HG03575 (cell line): ENCODE results near the gene PDZD2.

Experiments
- ATAC-seq: cut with Tn5 transposase; IDR thresholded peaks from one replicate; pipeline ENCODE4 v1.9.1; 2021; ENCODE audit not compliant: unreplicated experiment, insufficient number of reproducible peaks, low FRiP score; ENCODE audit errors: extremely low read depth

The PDZD2 gene

DNA sequence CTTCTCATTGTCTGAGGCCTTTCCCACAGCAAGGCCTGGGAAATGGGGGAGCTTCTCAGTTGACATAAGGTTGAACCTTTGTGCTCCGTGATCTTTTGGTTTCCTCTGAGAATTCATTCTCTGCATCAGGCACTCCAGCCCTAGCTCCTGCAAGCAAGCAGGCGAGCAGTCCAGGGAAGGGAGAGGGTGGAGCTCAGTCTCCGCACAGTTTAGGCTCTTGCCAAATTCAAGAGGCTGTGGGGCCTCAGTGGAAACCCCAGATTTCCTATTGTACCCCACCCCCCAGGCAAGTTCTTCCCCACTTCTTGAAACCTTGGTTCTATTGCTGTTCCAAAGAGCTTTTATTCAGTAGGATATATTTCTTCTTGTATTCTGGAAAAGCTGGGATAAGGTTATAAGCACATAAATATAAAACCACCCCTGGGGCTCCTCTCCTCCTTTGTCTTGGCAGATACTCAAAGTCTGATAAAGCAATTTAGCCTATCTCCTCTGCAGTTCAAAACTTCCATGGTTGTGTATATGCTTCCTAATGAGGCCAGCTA, 147.2 kb downstream of the PDZD2 start:
- ATAC-seq = no peak

DNA sequence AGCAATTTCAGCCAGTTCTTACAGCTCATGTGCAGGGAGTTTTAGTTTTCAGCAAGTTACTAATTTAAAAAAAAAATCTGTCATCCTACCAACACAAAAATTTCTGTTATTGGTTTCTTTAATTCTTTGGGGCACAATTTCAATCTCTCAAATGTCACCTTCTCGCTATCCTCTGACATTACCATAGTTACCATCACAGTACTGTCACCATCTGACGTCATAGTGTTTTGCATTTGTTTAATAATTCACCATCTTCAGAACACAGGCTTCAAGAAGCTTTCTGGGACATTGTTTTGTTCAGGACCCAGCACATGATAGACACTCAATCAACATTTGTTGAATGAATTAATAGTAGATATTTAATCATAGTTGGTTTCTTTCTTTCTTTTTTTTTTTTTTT, 155.1 kb downstream of the PDZD2 start:
- no peak for ATAC-seq

DNA sequence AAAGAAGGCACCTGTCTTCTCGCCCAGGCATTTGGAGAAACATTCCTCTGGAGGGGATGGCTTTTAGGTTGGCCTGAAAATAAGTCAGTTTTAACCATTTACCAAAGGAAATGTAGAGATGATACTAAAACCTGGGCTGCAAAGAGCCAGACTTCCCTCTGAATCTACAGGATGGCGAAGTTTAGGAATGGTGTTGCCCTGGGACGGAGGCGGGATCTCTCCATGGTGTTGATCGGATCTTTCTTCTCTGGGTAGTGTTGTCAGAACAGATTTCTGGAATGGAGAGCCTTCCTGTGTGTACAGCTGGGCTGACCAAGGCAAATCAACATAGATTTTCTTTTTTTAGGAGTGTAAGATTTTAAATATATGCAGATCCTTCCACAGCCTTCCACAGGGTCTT, 159.2 kb downstream of the PDZD2 start:
- no peak for ATAC-seq

DNA sequence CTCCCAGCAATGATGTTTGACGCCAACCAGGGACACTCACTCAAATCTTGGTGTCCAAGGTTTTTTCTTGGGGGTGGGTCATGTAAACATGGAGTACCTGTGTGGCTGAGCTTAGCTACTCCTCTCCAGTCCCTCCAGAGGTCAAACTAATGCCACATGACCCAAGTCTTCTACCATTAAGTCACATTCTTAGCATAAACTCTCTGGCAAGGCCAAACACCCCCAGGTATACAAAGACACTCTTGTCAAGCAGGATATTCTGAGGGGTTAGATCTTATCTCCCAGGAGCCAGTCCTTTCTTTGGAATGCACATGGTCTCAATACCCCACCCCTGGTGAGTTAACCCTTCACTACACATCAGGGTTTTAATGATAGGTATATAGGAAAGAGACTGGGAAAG, 161.4 kb downstream of the PDZD2 start:
- ATAC-seq = no peak

DNA sequence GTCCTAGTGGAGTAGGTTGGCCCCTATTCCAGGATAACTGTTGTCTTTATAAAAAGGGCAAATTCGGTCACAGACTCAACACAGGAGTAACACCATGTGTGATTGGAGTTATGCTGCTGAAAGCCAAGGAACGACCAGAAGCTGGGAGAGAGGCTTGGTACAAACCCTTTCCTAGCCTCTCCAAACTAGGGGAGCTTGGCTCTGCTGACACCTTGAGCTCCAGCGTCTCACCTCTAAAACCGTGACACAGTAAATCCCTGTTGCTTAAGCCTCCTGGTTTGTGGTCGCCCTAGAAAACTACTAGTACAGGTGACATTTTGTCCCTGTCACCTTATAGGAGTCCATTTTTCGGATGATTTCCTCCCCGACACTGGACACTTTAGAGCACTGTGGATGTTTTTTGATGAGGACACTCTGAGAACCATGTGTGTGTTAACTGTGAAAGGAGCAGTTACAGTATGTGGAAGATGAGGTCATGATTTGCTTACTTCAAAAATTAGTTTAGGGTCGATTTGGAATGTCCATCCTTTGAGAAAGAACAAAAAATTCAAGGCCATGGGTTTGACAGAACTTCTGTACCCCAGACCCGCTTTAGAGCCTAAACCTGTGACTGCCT, 167.0 kb downstream of the PDZD2 start:
- no peak for ATAC-seq

DNA sequence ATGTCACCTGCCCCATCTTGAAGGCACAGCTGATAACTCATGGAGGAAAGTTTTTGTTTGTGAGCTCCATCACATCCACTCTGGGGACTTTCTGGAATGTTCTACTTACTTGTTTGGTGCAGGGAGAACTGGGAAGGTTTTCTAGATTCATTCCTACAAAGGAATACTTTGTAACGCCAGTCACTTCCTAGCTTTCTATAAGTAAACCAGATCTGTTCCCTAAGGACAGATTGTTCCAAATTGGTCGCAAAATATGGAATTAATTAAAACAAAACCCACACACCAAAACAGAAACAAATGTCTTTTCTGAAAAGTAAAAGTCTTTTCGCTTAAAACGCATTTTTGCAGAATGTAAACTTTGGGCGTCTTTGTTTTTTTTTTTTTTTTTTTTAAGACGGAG, 167.6 kb downstream of the PDZD2 start:
- no peak for ATAC-seq

DNA sequence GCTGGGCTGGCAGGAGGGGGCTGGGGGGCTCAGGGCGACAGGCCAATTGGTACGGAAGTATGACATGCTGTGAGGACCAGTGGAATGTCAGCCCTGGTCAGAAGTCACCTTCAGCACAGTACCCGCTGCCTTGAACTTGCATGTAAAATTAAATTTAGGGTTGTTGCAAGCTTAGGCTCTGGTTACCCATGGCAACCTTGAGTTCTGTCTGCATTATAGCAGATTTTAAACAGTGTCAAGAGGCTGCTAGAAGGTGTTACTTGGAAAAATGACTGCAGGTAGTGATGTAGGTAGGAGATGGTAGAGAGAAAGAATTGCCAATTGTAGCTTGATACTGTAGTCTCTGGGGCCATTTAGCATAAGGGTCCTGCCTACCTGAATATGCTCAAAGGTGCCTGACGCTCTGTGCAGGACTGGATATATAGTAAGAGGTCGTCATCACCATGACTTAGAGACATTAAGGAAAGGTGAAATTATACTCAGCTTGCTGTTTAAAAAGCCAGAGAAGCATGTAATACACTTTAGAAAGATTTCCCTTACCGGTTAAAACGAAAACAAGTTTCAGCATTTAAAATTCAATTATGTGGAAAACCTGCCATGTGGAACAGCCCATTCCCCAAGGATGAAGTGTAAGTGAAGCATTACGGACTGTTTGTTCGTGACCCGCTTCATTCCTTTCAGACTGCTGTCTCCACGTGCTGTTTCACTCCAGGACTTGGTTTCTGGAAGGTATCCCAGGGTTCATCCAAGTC, 169.0 kb downstream of the PDZD2 start:
- no peak for ATAC-seq

DNA sequence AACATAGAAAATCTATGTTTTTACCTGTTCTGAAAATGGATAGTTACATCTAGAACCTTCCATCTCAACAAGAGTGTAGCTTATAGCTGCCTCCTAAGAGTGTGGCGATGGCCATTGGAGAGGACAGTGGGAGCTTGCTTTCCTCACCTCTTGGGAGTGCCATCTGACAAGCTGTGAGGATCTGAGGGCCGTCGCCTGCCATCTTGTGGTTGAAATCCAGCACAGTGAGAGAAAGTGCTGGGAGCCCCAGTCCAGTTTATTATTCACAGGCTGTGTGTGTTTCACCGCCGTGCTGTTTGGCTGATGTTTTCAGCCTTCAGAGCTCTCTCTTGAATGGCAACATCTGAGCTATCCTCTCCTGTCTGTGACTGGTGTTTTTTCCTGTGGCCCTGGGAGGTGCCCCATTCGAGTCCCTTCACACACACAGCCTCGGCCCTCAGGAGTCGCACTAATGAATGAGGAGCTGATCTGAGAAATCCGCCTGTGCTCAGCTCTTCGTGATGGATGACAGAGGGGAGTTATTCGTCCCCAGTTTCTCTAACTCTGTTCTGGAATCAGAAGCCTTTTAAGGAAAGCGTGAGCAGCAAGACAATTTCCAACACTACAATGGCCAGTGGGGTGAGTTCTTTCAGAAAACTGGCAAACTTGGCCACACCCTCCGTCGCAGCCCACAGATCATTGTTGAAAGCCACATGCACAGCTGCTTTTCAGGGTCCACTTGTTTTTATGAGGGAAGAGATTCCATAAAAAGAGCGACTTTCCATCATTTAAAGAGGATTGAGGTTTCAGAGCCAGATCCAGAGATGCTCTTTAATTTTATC, 170.3 kb downstream of the PDZD2 start:
- no peak for ATAC-seq

DNA sequence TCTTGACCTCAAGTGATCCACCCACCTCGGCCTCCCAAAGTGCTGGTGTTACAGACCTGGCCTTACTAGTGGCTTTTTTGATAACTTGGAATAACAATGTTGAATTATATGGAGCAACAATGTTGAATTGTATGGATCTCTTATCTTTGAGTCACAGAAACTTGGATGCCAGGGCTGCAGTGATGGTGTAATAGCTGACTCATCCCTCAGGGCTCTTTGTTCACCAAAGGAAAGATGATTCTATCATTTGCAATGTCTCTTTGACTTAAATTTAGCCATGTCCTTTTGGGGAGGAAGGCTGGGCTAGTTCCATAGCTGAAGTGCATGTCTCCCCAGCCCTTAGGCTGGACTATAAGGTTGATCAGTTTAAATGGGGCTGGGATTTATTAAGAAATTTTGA, 172.3 kb downstream of the PDZD2 start:
- no peak for ATAC-seq

DNA sequence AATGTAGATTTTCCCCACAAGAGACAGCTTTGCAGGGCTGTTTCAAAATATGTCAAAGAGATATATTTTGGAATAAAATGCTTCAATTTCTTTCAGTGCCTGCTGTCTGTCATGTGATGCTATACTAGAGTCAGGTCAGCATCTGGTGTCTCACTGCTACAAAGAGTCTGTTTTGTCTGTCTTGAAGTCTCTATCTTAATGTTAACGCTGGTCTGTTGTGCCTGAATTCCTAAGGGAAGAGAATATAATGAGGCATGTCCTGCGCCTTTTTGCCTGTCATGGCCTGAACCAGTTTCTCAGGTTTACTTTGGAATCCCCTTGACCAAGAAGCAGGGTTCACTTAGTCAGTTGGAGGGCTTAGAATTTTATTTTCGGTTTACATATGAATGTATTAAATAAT, 176.4 kb downstream of the PDZD2 start:
- no peak for ATAC-seq

DNA sequence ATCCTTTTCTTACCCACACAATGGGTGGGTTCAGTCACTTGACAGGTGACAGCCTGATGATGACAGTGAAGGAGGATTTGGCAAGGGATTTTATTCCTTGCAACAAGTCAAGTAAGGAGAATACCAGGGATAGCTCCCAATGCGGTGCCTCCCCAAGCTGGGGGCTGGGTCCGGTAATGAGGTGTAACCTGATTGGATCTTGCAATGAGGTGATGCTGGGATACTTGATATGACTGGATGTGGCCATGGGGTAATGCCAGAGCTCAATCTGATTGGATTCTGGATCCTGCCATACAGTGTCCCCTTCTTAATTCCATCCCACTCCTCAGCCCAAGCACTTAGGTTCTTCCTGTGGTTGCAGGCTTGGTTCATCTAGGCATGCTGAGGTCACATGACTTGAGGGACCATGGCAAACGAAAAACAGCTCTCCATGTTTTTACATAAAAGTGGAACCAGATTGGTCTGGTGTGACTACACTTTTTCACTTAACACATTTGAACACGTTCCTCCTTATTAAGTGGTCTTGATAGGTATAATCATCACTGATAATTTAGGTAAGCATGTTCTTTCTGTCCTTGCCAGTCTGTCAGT, 181.1 kb downstream of the PDZD2 start:
- ATAC-seq = no peak

DNA sequence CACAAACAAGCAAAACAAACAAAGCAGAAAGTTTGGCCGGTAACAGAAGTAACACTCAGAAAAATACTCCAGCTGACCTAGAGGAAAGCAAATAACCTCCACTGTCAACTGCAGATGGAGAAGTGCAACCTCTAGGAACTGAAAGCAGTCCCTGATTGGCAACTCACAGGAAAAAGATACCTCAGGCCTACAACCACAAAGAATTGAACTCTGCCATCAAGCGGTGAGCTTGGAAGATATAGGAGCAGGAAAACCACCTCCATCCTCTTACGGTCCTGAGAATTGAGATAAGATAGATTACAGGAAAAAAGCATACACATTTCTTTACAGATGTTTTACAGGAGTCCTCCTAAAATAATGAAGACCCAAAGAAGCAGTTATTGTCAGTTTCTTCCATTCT, 184.5 kb downstream of the PDZD2 start:
- no peak for ATAC-seq

DNA sequence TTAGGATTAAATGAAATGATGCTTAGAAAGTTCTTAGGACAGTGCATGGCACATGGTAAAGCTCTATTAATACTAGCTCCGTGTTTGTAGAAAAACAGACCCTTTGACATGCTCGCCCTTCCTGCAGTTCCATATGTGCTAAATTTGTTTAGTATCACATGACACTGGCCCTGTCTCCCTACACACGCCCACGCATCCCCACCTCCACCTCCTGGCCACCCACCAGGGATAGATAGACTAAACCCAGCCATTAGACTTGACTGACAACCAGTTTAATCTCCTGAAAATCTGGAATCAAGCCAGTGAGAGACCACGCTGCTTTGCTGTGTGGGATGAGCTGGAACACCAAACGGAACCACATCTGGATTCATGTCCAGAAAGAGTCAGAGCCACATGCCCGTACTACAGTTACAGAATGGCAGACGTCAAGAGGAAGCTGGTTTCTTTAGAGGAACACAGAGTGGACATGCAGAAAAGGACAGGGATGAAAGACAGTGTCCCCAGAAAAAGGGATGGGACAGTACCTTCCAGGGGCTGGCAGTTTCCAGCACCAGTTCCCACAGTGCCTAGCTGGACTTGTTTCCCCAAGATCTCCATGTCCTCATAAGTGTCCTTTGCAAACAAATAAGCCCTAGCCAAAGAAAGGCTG, 186.1 kb downstream of the PDZD2 start:
- no peak for ATAC-seq

DNA sequence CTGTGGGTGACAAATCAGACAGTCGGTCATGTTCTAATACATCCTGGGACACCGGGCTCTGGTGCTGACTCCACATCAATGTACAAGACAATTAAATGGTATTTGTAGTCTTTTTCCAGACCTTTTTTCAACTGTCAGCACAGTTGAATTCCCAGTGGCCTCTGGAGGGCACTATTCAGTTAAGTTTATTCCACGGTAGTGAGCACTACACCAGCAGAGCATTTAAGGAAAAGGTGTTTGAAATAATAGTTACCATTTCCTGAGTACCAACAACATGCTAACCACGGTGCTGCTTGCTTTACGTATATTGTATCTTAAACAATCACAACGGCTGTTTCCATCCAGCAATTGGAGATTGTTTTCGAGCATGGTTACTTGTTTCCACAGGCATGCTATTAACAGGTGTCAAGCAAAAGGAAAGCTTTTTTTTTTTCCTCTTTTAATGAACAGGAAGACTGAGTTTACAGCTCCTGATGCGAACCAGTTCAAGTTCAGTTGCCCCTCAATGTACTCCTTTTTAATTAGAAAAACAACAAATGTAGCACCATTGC, 186.7 kb downstream of the PDZD2 start:
- ATAC-seq = no peak

DNA sequence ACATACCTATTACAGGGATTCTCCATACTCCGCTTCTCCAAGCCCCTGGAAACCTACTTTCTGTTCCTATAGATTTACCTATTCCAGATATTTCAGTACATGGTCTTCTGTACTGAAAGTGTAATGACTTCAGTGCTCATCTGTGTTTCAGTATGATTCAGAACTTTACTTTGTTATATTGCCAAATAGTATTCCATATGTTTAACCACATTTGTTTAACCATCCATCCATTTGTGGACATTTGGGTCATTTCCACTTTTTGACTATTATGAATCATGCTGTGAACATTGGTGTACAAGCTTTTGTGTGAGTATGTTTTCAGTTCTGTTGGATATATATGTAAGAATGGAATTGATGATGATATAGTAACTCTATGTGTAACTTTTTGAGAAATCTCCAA, 188.9 kb downstream of the PDZD2 start:
- ATAC-seq = no peak

DNA sequence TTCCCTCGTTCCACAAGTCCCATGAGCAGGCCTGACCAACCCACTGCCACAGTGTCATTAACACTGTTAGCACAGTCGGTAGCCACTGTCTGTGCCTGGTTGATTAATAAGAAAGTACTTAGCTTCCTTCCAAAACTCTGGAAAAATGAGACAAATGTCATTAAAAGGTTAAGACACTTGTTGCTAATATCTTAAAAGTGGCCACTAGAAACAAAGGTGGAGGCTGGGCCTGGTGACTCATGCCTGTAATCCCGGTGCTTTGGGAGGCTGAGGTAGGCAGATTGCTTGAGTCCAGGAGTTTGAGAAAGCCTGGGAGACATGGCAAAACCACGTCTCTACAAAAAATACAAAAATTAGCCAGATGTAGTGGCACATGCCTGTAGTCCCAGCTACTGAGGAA, 194.0 kb downstream of the PDZD2 start:
- no peak for ATAC-seq

DNA sequence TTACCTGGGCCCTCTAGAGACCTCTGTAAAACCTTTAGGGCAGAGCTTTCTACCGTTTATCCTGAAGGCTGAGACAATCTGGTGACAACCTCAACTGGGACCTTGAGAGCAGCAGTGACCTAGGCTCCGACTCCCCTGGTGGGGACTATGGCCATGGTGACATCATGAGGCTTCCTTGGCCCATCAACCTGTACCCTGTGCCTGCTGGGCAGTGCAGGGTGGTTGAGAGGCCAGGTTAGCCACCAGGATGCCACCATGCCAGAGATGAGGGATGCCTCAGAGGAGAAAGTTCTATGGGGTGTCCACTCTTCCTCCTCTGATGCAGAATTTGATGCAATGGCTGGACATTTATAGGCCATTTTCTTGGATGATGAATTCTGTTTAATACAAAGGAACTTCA, 194.8 kb downstream of the PDZD2 start:
- no peak for ATAC-seq

DNA sequence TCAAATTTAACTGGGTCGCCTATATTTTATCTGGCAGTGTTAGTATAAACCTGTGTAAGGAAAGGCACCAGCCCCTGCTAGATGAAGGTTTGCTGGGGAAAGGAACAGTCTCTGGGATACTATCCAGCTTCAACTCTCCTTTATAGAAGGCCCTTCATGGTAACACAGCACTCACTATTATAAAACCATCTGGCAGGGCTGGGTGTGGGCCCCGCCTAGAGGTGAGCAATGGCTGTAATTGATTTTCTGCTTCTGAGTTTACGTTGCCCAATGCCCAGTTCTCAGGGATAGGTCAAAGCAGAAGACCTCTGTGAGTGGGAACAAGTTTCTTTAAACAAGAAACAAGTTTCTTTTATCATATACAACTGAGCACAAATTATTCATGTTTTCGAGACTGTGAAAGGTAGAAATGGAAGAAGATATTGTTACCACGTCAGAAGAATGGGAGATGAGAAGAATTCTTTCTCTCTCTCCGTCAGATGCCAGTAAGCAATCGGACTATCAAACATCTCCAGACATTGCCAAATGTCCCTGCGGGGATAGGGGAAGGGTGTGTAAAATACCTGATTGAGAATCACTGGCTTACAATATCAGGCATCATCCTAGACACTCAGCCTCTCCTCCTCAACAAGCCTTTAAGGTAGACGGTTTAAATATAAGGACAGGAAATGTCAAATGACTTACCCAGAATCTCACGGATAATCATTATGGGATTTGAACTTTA, 205.9 kb downstream of the PDZD2 start:
- no peak for ATAC-seq
